ENCODE results near the gene DIDO1. TPM values are rescaled to one million over a fixed set of nuclear protein-coding genes. Genes with fewer than 3 reads are reported as not detected.

The DIDO1 gene
- total RNA-seq, 4 donors from 2014 or later: 24.2 to 39.3 (median 28.7) TPM

- Histone ChIP-seq H3K9me3 (no peaks in the 10 kb centered on the region), H3K4me3 (no peak overlapping the region), H3K36me3 (peaks cover 0 to 24% of the 10 kb centered on the region in 2 donors), H3K4me1 (peaks cover under 1% of the 10 kb centered on the region in 2 donors), H3K27me3 (no peaks in the 10 kb centered on the region), H3K27ac (no peak overlapping the region)
- no peak for TF ChIP-seq POLR2A (IDR thresholded peaks at IDR 0.05)
- TF ChIP-seq CTCF (IDR thresholded peaks at IDR 0.05 in 4 of 5, conservative IDR thresholded peaks at IDR 0.05 in 1 of 5): no peak
- in situ Hi-C loops (cut with MboI; ENCODE audit: low sequenced_read_pairs in 4 of 4): loop anchor here in 1 of 4 donors (25.0 kb wide), 1 partner anchor 130 kb away; the partner anchor contains the start of gene BHLHE23
- ATAC-seq (no peak), DNase-seq (no peak)
- intact Hi-C loops (cut with DNase I; ENCODE audit: low total_unique reads): no loop called here
Observed at GRCh38 chr20:62882426-62882825, 43.9 kb downstream of the DIDO1 start.

- intact Hi-C loops (cut with DNase I; ENCODE audit: low total_unique reads): no loop called here
- Histone ChIP-seq H3K4me1 (peaks cover 7% of the 10 kb centered on the region in 2 donors), H3K4me3 (no peak overlapping the region), H3K36me3 (peaks cover 0 to 21% of the 10 kb centered on the region in 2 donors), H3K27ac (no peak overlapping the region), H3K9me3 (no peaks in the 10 kb centered on the region), H3K27me3 (no peaks in the 10 kb centered on the region)
- TF ChIP-seq POLR2A (IDR thresholded peaks at IDR 0.05): no peak
- no peak for TF ChIP-seq CTCF (IDR thresholded peaks at IDR 0.05 in 4 of 5, conservative IDR thresholded peaks at IDR 0.05 in 1 of 5)
- ATAC-seq (no peak), DNase-seq (no peak)
- in situ Hi-C loops (cut with MboI; ENCODE audit: low sequenced_read_pairs in 4 of 4): loop anchor here in 1 of 4 donors (25.0 kb wide), 1 partner anchor 130 kb away; the partner anchor contains the start of gene BHLHE23
Observed at GRCh38 chr20:62881662-62882395, 44.5 kb downstream of the DIDO1 start.

- ATAC-seq: no peak
- in situ Hi-C loops (cut with MboI; ENCODE audit: low sequenced_read_pairs in 4 of 4): loop anchor here in 1 of 4 donors (25.0 kb wide), 1 partner anchor 131 kb away; the partner anchor contains the start of gene BHLHE23
- no peak for TF ChIP-seq POLR2A (IDR thresholded peaks at IDR 0.05)
- TF ChIP-seq CTCF (IDR thresholded peaks at IDR 0.05 in 4 of 5, conservative IDR thresholded peaks at IDR 0.05 in 1 of 5): no peak
Observed at GRCh38 chr20:62880935-62881661, 45.2 kb downstream of the DIDO1 start.

GRCh38 chr20:62880147-62880934 is 46.0 kb downstream of the DIDO1 start:
- intact Hi-C loops (cut with DNase I; ENCODE audit: low total_unique reads): no loop called here
- in situ Hi-C loops (cut with MboI; ENCODE audit: low sequenced_read_pairs in 4 of 4): loop anchor here in 1 of 4 donors (25.0 kb wide), 1 partner anchor 132 kb away; the partner anchor contains the start of gene BHLHE23
- no peaks in the 10 kb centered on the region for H3K9me3 ChIP-seq
- no peak overlapping the region for H3K27ac ChIP-seq
- DNase-seq (no peak), ATAC-seq (no peak)
- TF ChIP-seq POLR2A (IDR thresholded peaks at IDR 0.05): no peak
- TF ChIP-seq CTCF (IDR thresholded peaks at IDR 0.05 in 4 of 5, conservative IDR thresholded peaks at IDR 0.05 in 1 of 5): no peak
- H3K4me1 ChIP-seq: peaks cover 16 to 20% of the 10 kb centered on the region in 2 donors
- H3K27me3 ChIP-seq: no peaks in the 10 kb centered on the region
- peaks cover 0 to 13% of the 10 kb centered on the region in 2 donors for H3K36me3 ChIP-seq
- H3K4me3 ChIP-seq: no peak overlapping the region

More at GRCh38 chr20:62880935-62881661, 45.2 kb downstream of the DIDO1 start:
- Histone ChIP-seq H3K36me3 (peaks cover 0 to 14% of the 10 kb centered on the region in 2 donors), H3K27ac (no peak overlapping the region), H3K9me3 (no peaks in the 10 kb centered on the region), H3K27me3 (no peaks in the 10 kb centered on the region), H3K4me3 (no peak overlapping the region), H3K4me1 (peaks cover 14% of the 10 kb centered on the region in 2 donors)
- intact Hi-C loops (cut with DNase I; ENCODE audit: low total_unique reads): no loop called here
- no peak for DNase-seq

All from gastrocnemius medialis (tissue), 4 donors.